ENCODE results near the gene FTCD.

DNA sequence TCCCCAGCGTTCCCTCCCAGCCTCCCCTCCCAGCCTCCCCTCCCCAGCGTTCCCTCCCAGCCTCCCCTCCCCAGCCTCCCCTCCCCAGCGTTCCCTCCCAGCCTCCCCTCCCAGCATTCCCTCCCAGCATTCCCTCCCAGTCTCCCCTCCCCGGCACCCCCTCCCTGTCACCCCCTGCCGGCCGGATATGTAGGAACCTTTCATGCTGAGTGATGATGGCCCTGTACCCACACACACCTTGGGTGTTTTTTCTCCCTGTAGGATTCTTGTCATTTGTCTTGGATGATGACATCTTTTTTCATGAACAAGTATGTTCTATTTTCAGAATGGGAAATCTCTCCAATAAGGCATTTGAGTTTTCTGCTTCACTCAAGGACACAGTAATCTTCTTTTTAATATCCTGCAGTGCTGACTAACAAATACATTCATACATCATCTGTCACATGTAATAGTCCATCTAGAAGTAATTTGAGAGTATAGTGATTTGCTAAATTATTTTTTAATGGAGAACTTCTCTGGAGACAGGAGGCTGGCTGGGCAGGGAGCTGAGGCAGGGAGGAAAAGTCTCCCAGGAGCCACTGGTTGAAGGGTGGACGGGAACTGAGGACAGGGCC, 19.5 kb downstream of the FTCD start:
- TF ChIP-seq SIN3A (IDR thresholded peaks at IDR 0.05; ENCODE audit: borderline replicate concordance, insufficient read depth, low read length) (no peak), POLR2AphosphoS5 (IDR thresholded peaks at IDR 0.05; ENCODE audit: low read depth, low read length) (no peak), REST (IDR thresholded peaks at IDR 0.05; ENCODE audit: insufficient read depth in 1 of 2, low read depth in 2 of 2, low read length in 2 of 2) (no peak), TAF1 (IDR thresholded peaks at IDR 0.05; ENCODE audit: borderline replicate concordance, insufficient read depth, low read length) (no peak), FOXP2 (optimal IDR thresholded peaks at IDR 0.05; ENCODE audit: borderline replicate concordance, extremely low read depth, extremely low read length, insufficient read depth) (no peak)

Data from PFSK-1 (cell line).